HCT116 (cell line): Measurements from ENCODE around the gene SLC9A9.

Source experiments
- CTCF ChIP-seq, 3 experiments: fragments of 200-600 bp in 1 of 3; sonication (generic) in 1 of 3; IDR thresholded peaks in 2 of 3; conservative IDR thresholded peaks in 1 of 3; 2 replicates each; pipeline ENCODE4 v1.5.1; 2012 to 2017; ENCODE audit warnings: low read depth in 2 of 3, low read length in 2 of 3, antibody characterized with exemption in 1 of 3, borderline replicate concordance in 1 of 3, control low read depth in 1 of 3, mild to moderate bottlenecking in 1 of 3, mixed read lengths in 1 of 3, mixed run types in 1 of 3, moderate library complexity in 1 of 3; ENCODE audit not compliant: insufficient read depth in 1 of 3
- ELF1 ChIP-seq: IDR thresholded peaks from 2 replicates; pipeline ENCODE4 v1.6.1; 2012; ENCODE audit warnings: low read depth, borderline replicate concordance
- EZH2phosphoT487 ChIP-seq: fragments of 200-600 bp; IDR thresholded peaks from 2 replicates; pipeline ENCODE4 v1.6.1; 2018; ENCODE audit warnings: antibody characterized with exemption, borderline replicate concordance
- POLR2A ChIP-seq: IDR thresholded peaks from 2 replicates; pipeline ENCODE4 v1.7.0; 2011; ENCODE audit warnings: borderline replicate concordance; ENCODE audit not compliant: insufficient read depth, insufficient read length; ENCODE audit errors: extremely low read depth
- POLR2AphosphoS5 ChIP-seq: IDR thresholded peaks from 2 replicates; pipeline ENCODE4 v1.6.1; 2011; ENCODE audit warnings: mild to moderate bottlenecking, low read depth, low read length, moderate library complexity
- YY1 ChIP-seq: IDR thresholded peaks from 2 replicates; pipeline ENCODE4 v1.6.1; 2011; ENCODE audit warnings: low read length, low read depth, moderate library complexity, mild to moderate bottlenecking; ENCODE audit not compliant: insufficient replicate concordance; ENCODE audit errors: extremely low read depth

GRCh38 chr3:143888166-143888565, 39.9 kb upstream of the SLC9A9 start:
- TF ChIP-seq EZH2phosphoT487 (no peak), CTCF (IDR thresholded peaks at IDR 0.05 in 2 of 3, conservative IDR thresholded peaks at IDR 0.05 in 1 of 3; ENCODE audit: borderline replicate concordance in 1 of 3, insufficient read depth in 1 of 3, low read depth in 2 of 3, low read length in 2 of 3) (no peak), POLR2AphosphoS5 (no peak), ELF1 (no peak), POLR2A (no peak), YY1 (no peak)
